ENCODE measurements around the gene DCST2.

DNA sequence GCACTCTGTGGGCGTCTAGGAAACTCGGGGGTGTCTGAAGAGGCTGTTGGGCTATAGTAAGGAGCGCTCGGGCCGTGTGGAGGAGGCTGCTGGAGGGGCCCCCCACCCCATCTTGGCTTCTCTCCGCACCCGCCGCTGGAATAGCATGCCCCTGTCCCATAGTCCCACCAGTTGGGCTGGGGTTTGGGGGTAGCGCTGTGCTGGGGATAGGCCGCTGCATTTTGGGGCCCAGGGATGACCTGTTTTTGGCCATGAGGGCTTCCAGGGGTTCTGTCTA is 45.6 kb upstream of the DCST2 start:
- TF ChIP-seq, protein P1, sequence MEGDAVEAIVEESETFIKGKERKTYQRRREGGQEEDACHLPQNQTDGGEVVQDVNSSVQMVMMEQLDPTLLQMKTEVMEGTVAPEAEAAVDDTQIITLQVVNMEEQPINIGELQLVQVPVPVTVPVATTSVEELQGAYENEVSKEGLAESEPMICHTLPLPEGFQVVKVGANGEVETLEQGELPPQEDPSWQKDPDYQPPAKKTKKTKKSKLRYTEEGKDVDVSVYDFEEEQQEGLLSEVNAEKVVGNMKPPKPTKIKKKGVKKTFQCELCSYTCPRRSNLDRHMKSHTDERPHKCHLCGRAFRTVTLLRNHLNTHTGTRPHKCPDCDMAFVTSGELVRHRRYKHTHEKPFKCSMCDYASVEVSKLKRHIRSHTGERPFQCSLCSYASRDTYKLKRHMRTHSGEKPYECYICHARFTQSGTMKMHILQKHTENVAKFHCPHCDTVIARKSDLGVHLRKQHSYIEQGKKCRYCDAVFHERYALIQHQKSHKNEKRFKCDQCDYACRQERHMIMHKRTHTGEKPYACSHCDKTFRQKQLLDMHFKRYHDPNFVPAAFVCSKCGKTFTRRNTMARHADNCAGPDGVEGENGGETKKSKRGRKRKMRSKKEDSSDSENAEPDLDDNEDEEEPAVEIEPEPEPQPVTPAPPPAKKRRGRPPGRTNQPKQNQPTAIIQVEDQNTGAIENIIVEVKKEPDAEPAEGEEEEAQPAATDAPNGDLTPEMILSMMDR (IDR thresholded peaks at IDR 0.05; ENCODE audit: insufficient read depth, low read length, poor library complexity, severe bottlenecking): no peak
- no peak for TF ChIP-seq EZH2phosphoT487 (conservative IDR thresholded peaks at IDR 0.05; ENCODE audit: low read length)

Measured in SU-DHL-6 (cell line).